ENCODE measurements around the gene GRM3. TPM values are rescaled to one million over a fixed set of nuclear protein-coding genes. Genes with fewer than 3 reads are reported as not detected.

Gene GRM3
- total and polyA plus RNA-seq, 4 experiments from 2014 or later, result not detected

DNA sequence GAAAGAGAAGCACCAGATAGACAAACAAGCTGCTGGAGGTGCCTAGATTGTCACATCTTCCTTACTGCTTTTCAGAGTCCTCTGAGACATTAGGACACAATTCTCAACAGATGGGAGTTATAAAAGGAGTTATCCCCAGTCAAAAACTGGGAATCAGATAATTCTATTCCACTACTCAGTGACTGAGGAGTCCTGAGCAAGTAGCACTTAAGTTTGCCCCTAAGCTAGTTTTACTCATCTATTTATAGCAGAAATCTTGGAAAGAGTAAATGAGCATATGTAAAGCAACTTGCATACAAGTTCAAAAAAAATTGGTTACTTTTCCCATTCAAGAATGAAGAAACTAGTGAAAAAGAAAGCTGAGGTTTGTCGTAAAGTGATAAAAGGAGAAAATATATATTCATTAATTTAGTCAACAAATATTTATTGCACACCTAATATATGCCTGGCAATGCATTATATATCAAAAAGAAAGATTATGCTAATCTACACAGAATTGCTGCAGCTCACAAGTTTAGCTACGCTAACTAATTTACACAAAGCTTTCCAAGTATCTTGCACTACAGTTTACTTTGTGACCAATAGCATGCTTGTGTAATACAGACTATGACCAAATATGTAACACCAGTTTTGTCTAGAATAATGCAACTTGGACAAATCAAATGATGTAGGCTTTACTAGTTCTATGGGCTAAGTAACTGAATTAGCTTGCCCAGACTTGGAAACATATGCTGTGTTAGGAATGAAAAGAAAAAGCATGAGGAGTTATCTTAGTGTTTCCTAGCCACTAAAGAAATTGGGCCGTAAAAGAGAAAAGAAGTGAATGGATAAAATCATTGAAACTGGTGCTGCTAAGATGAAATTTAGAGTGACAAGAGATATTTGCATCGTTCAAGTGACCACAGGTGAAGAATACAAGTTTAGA is 106.3 kb downstream of the GRM3 start:
- Histone ChIP-seq H3K27me3 (ENCODE audit: insufficient read depth, low read length) (no peaks in the 10 kb centered on the region), H3K4me1 (ENCODE audit: insufficient read depth, low read length) (no peaks in the 10 kb centered on the region), H3K4me3 (ENCODE audit: low read length in 2 of 2) (no peak overlapping the region), H3K36me3 (ENCODE audit: insufficient read depth, low read length) (no peaks in the 10 kb centered on the region), H3K27ac (ENCODE audit: low read depth, low read length) (no peak overlapping the region), H3K9me3 (ENCODE audit: control insufficient read depth in 1 of 2, low read length in 2 of 2) (no peaks in the 10 kb centered on the region)
- Mint-ChIP-seq H3K27ac (no peak overlapping the region), H3K27me3 (no peaks in the 10 kb centered on the region), H3K4me3 (no peak overlapping the region), H3K9me3 (no peaks in the 10 kb centered on the region), H3K36me3 (no peaks in the 10 kb centered on the region), H3K4me1 (no peaks in the 10 kb centered on the region)
- CTCF ChIA-PET (ENCODE audit: partially characterized antibody), result no interaction called here
- intact Hi-C loops (cut with micrococcal nuclease), result no loop called here
- POLR2A ChIA-PET (ENCODE audit: partially characterized antibody), result no interaction called here
- DNase-seq, result no peak

DNA sequence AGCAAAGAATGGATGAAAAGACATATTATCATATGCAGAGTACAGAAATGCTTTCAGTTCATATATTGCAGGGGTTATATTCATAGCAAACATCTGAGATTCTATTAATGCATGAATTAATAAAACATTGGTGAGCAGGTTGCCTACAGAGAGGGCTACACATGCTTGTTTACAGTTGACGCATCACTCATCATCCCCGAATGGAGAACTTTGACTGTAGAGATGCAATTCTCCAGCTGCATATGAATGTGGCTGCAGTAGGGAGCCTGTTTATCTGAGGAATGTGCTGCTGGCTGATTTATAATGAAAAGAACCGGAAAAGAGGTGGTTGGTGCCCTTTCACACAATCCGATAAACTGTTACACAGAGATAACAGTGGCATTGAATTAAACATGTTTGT is 116.5 kb downstream of the GRM3 start:
- Histone ChIP-seq H3K4me3 (ENCODE audit: low read length in 2 of 2) (no peak overlapping the region), H3K4me1 (ENCODE audit: insufficient read depth, low read length) (no peaks in the 10 kb centered on the region), H3K27me3 (ENCODE audit: insufficient read depth, low read length) (no peaks in the 10 kb centered on the region), H3K36me3 (ENCODE audit: insufficient read depth, low read length) (no peaks in the 10 kb centered on the region), H3K27ac (ENCODE audit: low read depth, low read length) (no peak overlapping the region), H3K9me3 (ENCODE audit: control insufficient read depth in 1 of 2, low read length in 2 of 2) (no peaks in the 10 kb centered on the region)
- Mint-ChIP-seq H3K9me3 (peaks cover 0 to 6% (median 0%) of the 10 kb centered on the region in 8 donors), H3K4me1 (no peaks in the 10 kb centered on the region), H3K27me3 (no peaks in the 10 kb centered on the region), H3K4me3 (no peak overlapping the region), H3K36me3 (no peaks in the 10 kb centered on the region), H3K27ac (no peak overlapping the region)
- no peak for DNase-seq
- intact Hi-C loops (cut with micrococcal nuclease), result no loop called here
- ChIA-PET POLR2A (ENCODE audit: partially characterized antibody) (no interaction called here), CTCF (ENCODE audit: partially characterized antibody) (no interaction called here)

DNA sequence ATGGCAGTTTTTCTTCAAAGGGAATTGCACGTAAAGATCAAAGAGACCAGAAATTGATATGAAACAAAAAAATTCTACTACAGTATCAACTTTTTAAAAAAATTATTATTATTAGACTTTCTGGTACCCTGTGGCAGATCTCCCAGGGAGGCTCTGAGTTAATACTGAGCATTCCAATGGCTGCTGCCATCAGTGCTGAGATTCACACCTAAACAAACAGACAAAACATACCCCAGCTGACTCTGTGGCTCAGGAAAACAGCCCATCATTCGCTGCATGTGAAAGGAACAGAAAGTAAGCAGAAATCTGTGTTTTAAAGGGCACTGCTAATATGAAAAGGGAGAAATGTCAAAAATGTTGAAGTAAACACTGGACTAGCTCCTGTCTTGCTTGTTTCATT is 118.4 kb downstream of the GRM3 start:
- Mint-ChIP-seq H3K27me3 (no peaks in the 10 kb centered on the region), H3K27ac (no peak overlapping the region), H3K36me3 (no peaks in the 10 kb centered on the region), H3K4me3 (no peak overlapping the region), H3K4me1 (no peaks in the 10 kb centered on the region), H3K9me3 (peaks cover 0 to 6% (median 0%) of the 10 kb centered on the region in 8 donors)
- Histone ChIP-seq H3K36me3 (ENCODE audit: insufficient read depth, low read length) (no peaks in the 10 kb centered on the region), H3K9me3 (ENCODE audit: control insufficient read depth in 1 of 2, low read length in 2 of 2) (no peaks in the 10 kb centered on the region), H3K27ac (ENCODE audit: low read depth, low read length) (no peak overlapping the region), H3K27me3 (ENCODE audit: insufficient read depth, low read length) (no peaks in the 10 kb centered on the region), H3K4me3 (ENCODE audit: low read length in 2 of 2) (no peak overlapping the region), H3K4me1 (ENCODE audit: insufficient read depth, low read length) (no peaks in the 10 kb centered on the region)
- ChIA-PET POLR2A (ENCODE audit: partially characterized antibody) (no interaction called here), CTCF (ENCODE audit: partially characterized antibody) (no interaction called here)
- intact Hi-C loops (cut with micrococcal nuclease), result no loop called here
- DNase-seq, result no peak

- no peaks in the 10 kb centered on the region for H3K4me1 ChIP-seq (ENCODE audit: insufficient read depth, low read length)
- ChIA-PET POLR2A (ENCODE audit: partially characterized antibody) (no interaction called here), CTCF (ENCODE audit: partially characterized antibody) (no interaction called here)
- no peaks in the 10 kb centered on the region for H3K4me1 Mint-ChIP-seq
- H3K4me3 Mint-ChIP-seq, result no peak overlapping the region
- no peak overlapping the region for H3K27ac Mint-ChIP-seq
- no peaks in the 10 kb centered on the region for H3K36me3 ChIP-seq (ENCODE audit: insufficient read depth, low read length)
- H3K27me3 ChIP-seq (ENCODE audit: insufficient read depth, low read length), result no peaks in the 10 kb centered on the region
- peaks cover 0 to 3% (median 0%) of the 10 kb centered on the region in 8 donors for H3K9me3 Mint-ChIP-seq
- H3K4me3 ChIP-seq (ENCODE audit: low read length in 2 of 2), result no peak overlapping the region
- DNase-seq, result no peak
- H3K36me3 Mint-ChIP-seq, result no peaks in the 10 kb centered on the region
- H3K27ac ChIP-seq (ENCODE audit: low read depth, low read length), result no peak overlapping the region
- H3K9me3 ChIP-seq (ENCODE audit: control insufficient read depth in 1 of 2, low read length in 2 of 2), result no peaks in the 10 kb centered on the region
- peaks cover 0 to 2% of the 10 kb centered on the region in 2 donors for H3K27me3 Mint-ChIP-seq
- intact Hi-C loops (cut with micrococcal nuclease), result no loop called here
Measured at GRCh38 chr7:86765931-86766330, 122.2 kb downstream of the GRM3 start.

DNA sequence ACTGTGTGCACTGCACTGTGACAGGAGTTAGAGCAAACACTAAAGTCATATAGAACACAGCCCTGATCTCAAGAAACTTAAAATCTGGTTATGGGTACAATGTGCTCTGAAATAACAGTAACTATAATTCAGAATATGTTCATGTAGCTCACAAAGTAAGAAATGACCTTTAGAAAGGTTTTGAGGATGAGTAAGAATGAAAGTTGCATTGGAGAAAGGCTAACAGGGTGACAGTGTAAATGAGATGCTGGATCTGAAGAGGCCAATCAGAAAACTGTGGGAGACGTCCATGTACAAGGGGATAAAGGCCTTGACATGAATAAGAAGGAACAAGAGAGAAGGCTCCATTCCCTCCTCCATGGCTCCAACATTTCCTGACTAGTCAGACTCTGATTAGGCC is 124.7 kb downstream of the GRM3 start:
- Histone ChIP-seq H3K4me3 (ENCODE audit: low read length in 2 of 2) (no peak overlapping the region), H3K27ac (ENCODE audit: low read depth, low read length) (no peak overlapping the region), H3K4me1 (ENCODE audit: insufficient read depth, low read length) (no peaks in the 10 kb centered on the region), H3K9me3 (ENCODE audit: control insufficient read depth in 1 of 2, low read length in 2 of 2) (no peaks in the 10 kb centered on the region), H3K36me3 (ENCODE audit: insufficient read depth, low read length) (no peaks in the 10 kb centered on the region), H3K27me3 (ENCODE audit: insufficient read depth, low read length) (no peaks in the 10 kb centered on the region)
- H3K27ac Mint-ChIP-seq, result no peak overlapping the region
- H3K4me1 Mint-ChIP-seq, result no peaks in the 10 kb centered on the region
- no peak for DNase-seq
- H3K9me3 Mint-ChIP-seq, result peaks cover 0 to 3% (median under 1%) of the 10 kb centered on the region in 8 donors
- ChIA-PET CTCF (ENCODE audit: partially characterized antibody) (no interaction called here), POLR2A (ENCODE audit: partially characterized antibody) (no interaction called here)
- peaks cover 0 to 2% of the 10 kb centered on the region in 2 donors for H3K27me3 Mint-ChIP-seq
- H3K4me3 Mint-ChIP-seq, result no peak overlapping the region
- no peaks in the 10 kb centered on the region for H3K36me3 Mint-ChIP-seq
- intact Hi-C loops (cut with micrococcal nuclease), result no loop called here

- Histone ChIP-seq H3K36me3 (ENCODE audit: insufficient read depth, low read length) (no peaks in the 10 kb centered on the region), H3K4me1 (ENCODE audit: insufficient read depth, low read length) (no peaks in the 10 kb centered on the region), H3K27ac (ENCODE audit: low read depth, low read length) (no peak overlapping the region), H3K27me3 (ENCODE audit: insufficient read depth, low read length) (no peaks in the 10 kb centered on the region), H3K9me3 (ENCODE audit: control insufficient read depth in 1 of 2, low read length in 2 of 2) (no peaks in the 10 kb centered on the region), H3K4me3 (ENCODE audit: low read length in 2 of 2) (no peak overlapping the region)
- CTCF ChIA-PET (ENCODE audit: partially characterized antibody), result no interaction called here
- Mint-ChIP-seq H3K4me1 (no peaks in the 10 kb centered on the region), H3K27me3 (peaks cover 0 to 2% of the 10 kb centered on the region in 2 donors), H3K36me3 (no peaks in the 10 kb centered on the region), H3K27ac (no peak overlapping the region), H3K4me3 (no peak overlapping the region), H3K9me3 (peaks cover 0 to 2% (median 0%) of the 10 kb centered on the region in 8 donors)
- no peak for DNase-seq
- POLR2A ChIA-PET (ENCODE audit: partially characterized antibody), result no interaction called here
- intact Hi-C loops (cut with micrococcal nuclease), result no loop called here
Measured at GRCh38 chr7:86768967-86769760, 125.5 kb downstream of the GRM3 start.

DNA sequence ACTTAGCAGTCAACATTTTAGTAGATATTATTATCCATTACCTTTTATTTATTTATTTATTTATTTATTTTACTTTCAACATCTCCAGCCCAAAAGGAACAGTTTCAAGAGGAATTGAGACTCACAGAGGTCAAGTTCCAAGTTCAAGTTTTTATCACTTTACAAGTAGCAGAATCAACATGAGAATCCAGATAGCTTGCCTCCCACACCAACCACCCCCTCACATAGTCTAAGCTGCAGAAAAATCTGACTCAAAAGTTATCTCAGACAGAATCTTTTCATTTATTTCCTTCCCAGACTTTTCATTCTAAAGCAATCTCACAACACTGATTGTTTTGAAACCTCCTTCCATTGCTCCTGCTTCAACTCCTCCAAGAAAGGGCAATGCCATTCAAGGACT is 129.6 kb downstream of the GRM3 start:
- Histone ChIP-seq H3K36me3 (ENCODE audit: insufficient read depth, low read length) (no peaks in the 10 kb centered on the region), H3K4me3 (ENCODE audit: low read length in 2 of 2) (no peak overlapping the region), H3K27ac (ENCODE audit: low read depth, low read length) (no peak overlapping the region), H3K27me3 (ENCODE audit: insufficient read depth, low read length) (no peaks in the 10 kb centered on the region), H3K4me1 (ENCODE audit: insufficient read depth, low read length) (no peaks in the 10 kb centered on the region), H3K9me3 (ENCODE audit: control insufficient read depth in 1 of 2, low read length in 2 of 2) (no peaks in the 10 kb centered on the region)
- no peak overlapping the region for H3K27ac Mint-ChIP-seq
- H3K27me3 Mint-ChIP-seq, result peaks cover 0 to 2% of the 10 kb centered on the region in 2 donors
- CTCF ChIA-PET (ENCODE audit: partially characterized antibody), result no interaction called here
- intact Hi-C loops (cut with micrococcal nuclease), result no loop called here
- no peaks in the 10 kb centered on the region for H3K4me1 Mint-ChIP-seq
- DNase-seq, result no peak
- peaks cover 0 to 2% (median 0%) of the 10 kb centered on the region in 8 donors for H3K9me3 Mint-ChIP-seq
- H3K36me3 Mint-ChIP-seq, result no peaks in the 10 kb centered on the region
- POLR2A ChIA-PET (ENCODE audit: partially characterized antibody), result no interaction called here
- H3K4me3 Mint-ChIP-seq, result no peak overlapping the region
